GM12878 (cell line): ENCODE results near the gene LCN1.

Source experiments
- GABPA ChIP-seq: IDR thresholded peaks from 2 replicates; pipeline ENCODE4 v1.6.1; 2014; ENCODE audit warnings: antibody characterized with exemption, low read depth, mild to moderate bottlenecking, inconsistent platforms
- HDAC6 ChIP-seq: fragments of 200-600 bp; sonication (generic); IDR thresholded peaks from one replicate; pipeline ENCODE4 v1.8.0; 2017; ENCODE audit warnings: antibody characterized with exemption; ENCODE audit not compliant: unreplicated experiment
- POLR2AphosphoS5 ChIP-seq: IDR thresholded peaks from 2 replicates; pipeline ENCODE4 v1.6.1; 2011; ENCODE audit warnings: mild to moderate bottlenecking, low read length, inconsistent platforms
- SIX5 ChIP-seq: IDR thresholded peaks from 2 replicates; pipeline ENCODE4 v1.6.1; 2011; ENCODE audit warnings: mild to moderate bottlenecking, low read depth, low read length, moderate library complexity; ENCODE audit not compliant: severe bottlenecking
- ZBTB4 ChIP-seq: fragments of 450-650 bp; formaldehyde crosslinking; IDR thresholded peaks from 2 replicates; pipeline ENCODE4 v1.4.0; 2022; ENCODE audit warnings: mild to moderate bottlenecking, moderate library complexity
- ZNF687 ChIP-seq: fragments of 450-650 bp; IDR thresholded peaks from 2 replicates; pipeline ENCODE4 v1.6.1; 2017; ENCODE audit warnings: mild to moderate bottlenecking, moderate library complexity

- TF ChIP-seq SIX5 (no peak), ZNF687 (no peak), GABPA (no peak), ZBTB4 (CRISPR knock-in tag) (no peak), HDAC6 (no peak), POLR2AphosphoS5 (no peak)
Measured at GRCh38 chr9:135488527-135488926, 32.7 kb upstream of the LCN1 start.
